ENCODE measurements around the gene MYRIP.
"Not testable (repeated sequence)": the region's sequence is repeated elsewhere in the genome, so short reads cannot be mapped to it uniquely, and the experiment has no call there.

MYRIP gene

GRCh38 chr3:40084424-40084823 lies 275.0 kb downstream of the MYRIP start:
- not testable (repeated sequence) for DNase-seq (ENCODE audit: low spot score)

GRCh38 chr3:40086890-40087883 lies 277.8 kb downstream of the MYRIP start:
- DNase-seq (ENCODE audit: low spot score): no peak

DNA sequence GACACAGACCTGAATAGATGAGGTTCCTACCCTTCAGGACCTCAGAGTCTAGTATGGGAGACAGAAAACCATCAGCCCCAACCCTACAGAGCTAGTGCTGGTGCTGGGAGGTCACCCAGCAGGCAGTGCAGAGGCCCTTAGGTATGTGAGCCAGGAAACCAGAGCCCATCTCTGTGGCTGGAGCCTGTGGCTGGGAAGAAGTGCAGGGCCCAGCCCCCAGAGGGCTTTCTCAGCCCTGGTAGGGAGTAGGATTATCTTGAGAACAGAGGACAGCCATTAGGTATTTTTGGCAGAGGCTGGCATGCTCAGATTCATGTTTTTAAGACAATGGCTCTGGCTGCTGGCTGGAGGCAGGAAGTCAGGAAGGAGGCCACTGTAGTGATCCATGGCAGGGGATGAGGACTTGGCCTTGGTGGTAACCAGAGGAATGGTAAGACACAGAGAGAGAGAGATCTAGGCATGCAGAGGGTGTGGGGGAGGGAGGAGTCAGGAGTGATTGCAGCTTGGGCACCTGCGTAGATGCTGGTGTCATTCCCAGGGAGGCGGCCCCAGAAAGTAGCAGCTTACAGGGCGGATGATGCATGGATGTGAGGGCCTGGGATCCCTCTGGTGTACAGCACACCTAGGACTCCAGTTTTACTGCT lies 279.2 kb downstream of the MYRIP start:
- DNase-seq (ENCODE audit: low spot score): no peak

DNA sequence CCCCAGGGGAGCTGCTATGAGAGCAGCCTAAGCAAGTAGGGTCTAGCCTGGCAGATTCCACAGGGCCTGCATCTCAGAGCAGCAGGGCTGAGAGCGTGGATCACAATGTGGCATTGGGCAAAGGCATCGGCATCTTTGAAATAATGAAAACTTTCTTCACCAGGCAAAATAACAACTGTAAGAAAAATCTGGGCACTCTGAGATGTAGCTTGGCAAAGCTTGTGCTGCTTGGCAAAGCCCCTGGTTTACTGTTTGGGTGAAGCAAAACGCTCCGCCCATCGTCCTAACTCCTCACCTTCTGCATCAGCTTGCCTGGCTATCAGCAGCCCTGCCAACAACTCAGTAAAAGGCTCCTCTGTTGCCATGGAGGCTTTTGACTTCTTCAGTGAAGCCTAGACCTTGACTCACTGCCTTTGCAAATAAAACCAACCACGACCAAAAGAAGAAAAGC lies 287.3 kb downstream of the MYRIP start:
- DNase-seq (ENCODE audit: low spot score): no peak

GRCh38 chr3:40097131-40098117 lies 288.0 kb downstream of the MYRIP start:
- DNase-seq (ENCODE audit: low spot score): no peak

DNA sequence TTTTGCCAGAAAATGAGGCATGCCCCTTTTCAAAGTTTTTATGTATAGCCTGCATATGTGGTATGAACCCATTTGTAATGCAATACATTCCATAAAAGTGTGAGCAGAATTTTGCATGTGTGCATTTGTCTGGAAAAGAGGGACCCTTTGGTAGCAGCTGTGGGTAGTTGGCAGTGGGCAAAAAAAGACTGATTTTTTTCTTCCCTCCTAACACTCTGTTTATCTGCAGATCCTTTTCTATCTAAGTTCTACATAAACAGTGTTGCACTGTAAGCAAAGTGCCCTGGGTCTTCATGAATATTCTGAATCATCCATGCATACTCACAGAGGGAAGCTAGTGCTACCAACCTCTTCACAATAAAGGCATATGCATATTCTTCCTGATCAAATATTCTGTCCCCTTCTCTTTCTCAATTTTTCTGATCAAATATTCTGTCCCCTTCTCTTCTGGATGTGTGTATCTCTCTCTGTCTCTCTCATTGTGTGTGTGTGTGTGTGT lies 288.9 kb downstream of the MYRIP start:
- DNase-seq (ENCODE audit: low spot score): no peak

DNA sequence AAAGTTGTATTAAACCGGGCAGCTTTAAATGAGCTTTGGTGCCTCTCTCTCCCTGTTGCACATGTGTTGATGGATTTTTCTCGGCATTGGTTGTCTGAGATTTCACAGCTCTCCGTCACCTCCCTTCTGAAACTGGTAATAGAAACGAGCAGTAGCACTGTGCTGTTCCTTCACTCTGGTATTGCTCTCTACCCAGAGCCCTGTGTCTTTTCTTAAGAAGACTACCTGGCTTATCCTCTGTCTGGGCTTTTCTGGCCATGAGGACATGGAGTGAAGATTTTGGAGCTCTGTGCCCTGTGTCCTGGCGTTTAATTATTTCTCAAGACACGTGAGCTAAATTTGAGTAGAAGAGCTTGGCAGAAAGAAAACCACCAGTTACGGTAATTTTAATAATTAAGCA lies 290.5 kb downstream of the MYRIP start:
- no peak for DNase-seq (ENCODE audit: low spot score)

GRCh38 chr3:40102182-40102581 lies 292.8 kb downstream of the MYRIP start:
- DNase-seq (ENCODE audit: low spot score): no peak

DNA sequence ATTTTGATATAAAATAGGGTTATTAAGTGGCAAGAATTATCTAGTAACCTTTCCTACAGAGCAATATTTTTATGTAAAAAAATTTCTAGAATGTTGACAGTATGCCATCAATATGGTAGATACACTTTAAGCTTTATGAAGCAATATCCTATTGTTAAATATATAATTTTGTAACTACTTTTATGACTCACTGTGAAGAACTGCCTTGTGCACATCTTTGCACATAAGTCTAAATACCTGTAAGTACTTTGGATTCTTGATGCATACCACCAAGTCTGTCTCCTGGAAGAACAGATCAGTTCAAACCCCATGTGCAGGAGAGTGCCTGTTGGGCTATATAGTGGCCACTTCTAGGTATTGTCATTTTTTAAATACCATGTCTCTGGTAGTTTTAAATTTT lies 294.4 kb downstream of the MYRIP start:
- DNase-seq (ENCODE audit: low spot score): no peak

GRCh38 chr3:40104441-40104840 lies 295.0 kb downstream of the MYRIP start:
- no peak for DNase-seq (ENCODE audit: low spot score)

DNA sequence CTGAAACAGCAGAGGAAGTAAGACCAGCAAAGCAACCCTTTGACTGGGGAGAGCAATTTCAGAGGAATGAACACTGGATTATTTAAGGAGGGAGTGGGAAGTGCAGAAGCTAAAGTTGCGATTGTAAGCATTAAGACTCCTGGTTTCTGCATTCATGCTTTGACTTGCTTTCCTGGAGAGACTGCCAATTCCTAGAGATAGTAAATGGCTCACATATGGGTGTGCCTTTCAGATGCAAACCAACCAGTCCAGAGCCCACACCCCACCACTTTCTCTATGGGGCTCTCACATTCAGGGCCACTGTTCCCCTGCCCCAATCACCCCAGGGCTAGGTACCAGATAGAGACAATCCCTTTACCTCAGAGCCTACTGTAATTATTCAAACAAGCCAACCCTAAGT lies 299.2 kb downstream of the MYRIP start:
- DNase-seq (ENCODE audit: low spot score): no peak

DNA sequence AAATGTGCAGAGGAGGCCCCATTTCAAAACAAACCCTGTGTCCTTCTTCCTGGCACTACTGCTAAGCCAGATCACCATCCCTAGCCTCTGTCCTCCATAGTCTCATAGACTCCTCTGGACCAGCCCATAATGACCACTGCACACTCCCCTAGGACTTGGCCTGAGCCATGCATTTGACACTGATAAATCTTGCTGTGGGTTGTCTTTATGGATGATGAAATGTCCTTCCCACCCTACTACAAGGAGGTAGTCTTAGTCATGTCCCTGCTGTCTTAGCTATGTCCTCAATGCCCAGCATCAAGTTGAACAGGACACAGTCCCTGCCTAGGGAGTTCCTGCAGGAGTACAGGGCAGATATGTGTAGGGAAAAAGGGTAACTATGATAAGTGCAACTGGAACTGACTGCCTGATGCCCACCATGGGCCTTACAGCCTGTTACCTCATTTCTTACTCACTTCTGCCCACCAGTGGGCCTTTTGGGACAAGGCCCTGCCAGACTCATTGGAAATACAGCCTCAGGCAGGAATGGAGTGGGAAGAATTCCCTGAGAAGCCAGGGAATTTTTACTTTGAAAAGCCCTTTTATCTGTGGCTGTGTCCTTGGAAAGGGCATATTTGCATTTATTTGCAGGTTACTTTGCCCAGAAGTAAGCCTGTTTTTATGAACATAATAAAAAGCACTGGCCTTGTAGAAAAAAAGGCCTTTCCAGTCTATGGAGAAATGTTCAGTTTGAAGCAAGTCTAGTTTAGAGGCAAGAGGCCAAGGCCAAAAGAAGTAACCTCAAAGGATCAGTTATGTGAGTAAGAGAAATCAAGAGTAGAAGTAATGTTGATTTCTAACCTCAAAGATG lies 300.5 kb downstream of the MYRIP start:
- no peak for DNase-seq (ENCODE audit: low spot score)

DNA sequence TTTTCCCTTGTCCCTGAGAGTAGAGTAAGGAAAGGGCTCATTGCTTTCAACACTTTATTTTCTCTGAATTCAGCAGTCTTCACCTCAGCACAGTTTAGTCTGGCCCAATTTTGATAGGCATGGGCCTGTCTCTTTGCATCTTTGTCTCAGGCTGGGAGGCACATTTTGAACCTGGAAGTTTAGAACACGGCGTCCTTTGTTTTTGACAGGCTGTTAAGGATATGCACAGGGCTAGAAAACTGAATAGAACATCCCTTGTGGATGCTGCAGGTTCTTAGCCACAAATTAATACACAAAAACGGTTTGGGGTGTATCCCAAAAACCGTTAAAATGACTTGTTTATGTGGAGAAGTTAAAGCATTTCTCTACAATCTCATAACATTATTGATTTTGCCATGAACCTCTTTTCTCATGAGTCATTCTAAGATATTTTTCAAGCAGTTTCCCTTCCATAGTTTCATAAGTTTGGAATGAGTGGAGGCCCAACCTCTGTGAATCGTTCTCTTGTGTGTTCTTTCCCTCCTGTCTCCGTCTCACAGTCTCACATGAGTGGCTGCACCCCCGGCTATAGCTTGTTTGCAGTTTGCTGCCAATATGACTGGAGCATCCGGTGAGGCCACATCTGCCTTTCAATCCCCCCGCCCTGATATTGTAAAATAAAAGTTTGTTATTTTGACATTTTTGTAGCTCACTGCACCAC lies 307.2 kb downstream of the MYRIP start:
- no peak for DNase-seq (ENCODE audit: low spot score)

DNA sequence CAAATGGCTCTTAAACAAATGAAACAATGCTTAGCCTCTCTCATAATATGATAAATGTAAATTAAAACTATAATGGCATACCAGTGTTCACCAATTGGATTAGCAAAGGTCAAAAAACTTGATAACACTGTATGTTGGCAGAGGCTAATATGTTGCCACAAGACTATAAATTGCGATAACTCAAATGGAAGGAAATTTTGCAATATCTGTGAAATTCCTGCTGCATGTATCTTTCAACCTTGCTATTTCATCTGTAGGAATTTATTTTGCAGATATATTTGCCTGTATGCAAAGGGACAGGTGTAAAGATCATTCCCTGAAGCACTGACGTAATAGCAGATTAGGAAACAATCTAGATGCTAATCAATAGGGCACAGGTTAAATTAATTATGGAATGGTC lies 308.7 kb downstream of the MYRIP start:
- no peak for DNase-seq (ENCODE audit: low spot score)

- no peak for DNase-seq (ENCODE audit: low spot score)
Observed at GRCh38 chr3:40120067-40120692, 310.8 kb downstream of the MYRIP start.

DNA sequence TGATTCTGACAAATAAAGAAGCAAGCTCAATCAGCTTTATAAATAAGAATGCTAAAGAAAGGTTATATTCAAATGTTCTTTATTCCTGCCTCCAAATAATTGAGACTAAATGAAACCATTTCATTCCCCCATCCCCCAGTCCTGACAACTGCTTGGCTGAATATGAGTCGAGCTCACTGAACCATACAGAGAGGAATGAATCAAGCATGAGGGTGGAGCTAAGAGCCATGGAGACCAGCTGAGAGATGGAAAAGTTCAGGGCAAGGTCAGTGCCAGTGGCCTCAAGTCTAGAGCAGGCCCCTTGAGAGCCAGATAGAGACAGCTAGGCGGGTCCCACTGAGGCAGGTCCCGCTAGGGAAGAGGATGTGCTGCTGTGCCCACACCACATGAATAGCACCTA lies 311.4 kb downstream of the MYRIP start:
- no peak for DNase-seq (ENCODE audit: low spot score)

DNA sequence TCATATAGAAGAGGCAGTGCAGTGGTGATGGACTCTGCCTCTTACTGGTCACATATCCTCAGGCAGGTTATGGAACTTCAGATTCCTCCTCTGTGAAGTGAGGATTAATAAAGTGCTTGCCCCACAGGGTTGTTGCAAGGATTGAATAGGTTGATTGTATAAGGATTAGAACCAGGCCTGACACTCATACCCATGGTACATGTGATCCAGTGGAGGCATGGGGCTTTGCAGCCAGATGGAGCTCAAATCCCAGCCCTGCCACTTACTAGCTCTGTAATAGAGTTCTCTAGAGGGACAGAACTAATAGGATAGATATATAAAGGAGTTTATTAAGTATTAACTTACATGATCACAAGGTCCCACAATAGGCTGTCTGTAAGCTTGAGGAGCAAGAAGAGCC lies 315.5 kb downstream of the MYRIP start:
- DNase-seq (ENCODE audit: low spot score): no peak

DNA sequence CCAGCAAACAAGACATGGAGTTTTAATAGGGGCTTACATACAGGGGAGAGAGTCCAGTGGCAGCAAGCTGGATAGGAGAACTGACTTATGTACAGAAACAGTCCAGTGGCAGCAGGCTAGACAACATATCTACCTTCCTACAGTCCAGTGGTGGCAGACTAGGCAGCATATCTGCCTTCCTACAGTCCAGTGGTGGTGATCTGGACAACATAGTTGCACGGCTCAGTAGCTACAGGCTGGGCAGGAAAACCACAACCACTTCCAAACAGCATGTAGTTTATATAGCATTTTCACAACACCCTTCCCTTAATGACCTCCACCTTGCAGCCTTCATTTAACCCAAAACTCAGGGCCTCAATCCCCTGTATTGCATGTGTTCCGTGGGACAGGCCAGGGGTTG lies 318.8 kb downstream of the MYRIP start:
- DNase-seq (ENCODE audit: low spot score): no peak

- no peak for DNase-seq (ENCODE audit: low spot score)
Observed at GRCh38 chr3:40129510-40129909, 320.1 kb downstream of the MYRIP start.

- no peak for DNase-seq (ENCODE audit: low spot score)
Observed at GRCh38 chr3:40129981-40130380, 320.6 kb downstream of the MYRIP start.

All from germinal center (tissue), 1 donor.